ENCODE data around the gene PPP1R12B. TPM values are rescaled to one million over a fixed set of nuclear protein-coding genes. Genes with fewer than 3 reads are reported as not detected.
"Not testable (repeated sequence)": the region's sequence is repeated elsewhere in the genome, so short reads cannot be mapped to it uniquely, and the experiment has no call there.

PPP1R12B gene
- total RNA-seq, 1 experiment from 2014 or later = 23.0 TPM

GRCh38 chr1:202557662-202558061 lies 209.2 kb downstream of the PPP1R12B start:
- not testable (repeated sequence) for H3K4me3 ChIP-seq; H3K36me3 ChIP-seq; H3K27me3 ChIP-seq (replicated peaks); H3K9me3 ChIP-seq (replicated peaks); DNase-seq (ENCODE audit: low read depth in 1 of 2, low spot score in 2 of 2); H3K27ac ChIP-seq
- H3K4me1 ChIP-seq (replicated peaks) = peaks cover 15% of the 10 kb centered on the region

DNA sequence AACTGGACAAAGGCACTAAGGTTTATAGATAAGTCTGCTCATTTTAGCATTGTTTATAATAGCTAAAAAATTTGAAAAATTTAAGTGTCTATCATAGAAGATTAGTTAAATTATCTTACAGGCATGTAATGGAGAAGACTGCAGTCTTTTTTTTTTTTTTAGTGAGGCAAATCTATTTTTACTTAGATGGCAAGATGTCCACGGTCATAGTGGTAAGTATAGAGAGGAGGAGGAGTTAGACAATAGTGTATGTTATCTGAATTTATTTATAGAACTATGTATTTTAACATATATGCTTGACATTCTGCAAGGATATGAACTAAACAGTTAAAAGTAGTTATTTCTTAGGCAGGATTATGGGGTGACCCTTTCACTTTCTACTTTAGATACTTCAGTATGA lies 212.7 kb downstream of the PPP1R12B start:
- peaks cover 6% of the 10 kb centered on the region for H3K4me1 ChIP-seq (replicated peaks)
- H3K27ac ChIP-seq = no peak overlapping the region
- peaks cover 10% of the 10 kb centered on the region; the same call in 1 of the 2 replicates for H3K36me3 ChIP-seq
- H3K27me3 ChIP-seq (replicated peaks) = no peaks in the 10 kb centered on the region
- no peak overlapping the region for H3K4me3 ChIP-seq
- H3K9me3 ChIP-seq (replicated peaks) = no peaks in the 10 kb centered on the region
- DNase-seq (ENCODE audit: low read depth in 1 of 2, low spot score in 2 of 2) = no peak

DNA sequence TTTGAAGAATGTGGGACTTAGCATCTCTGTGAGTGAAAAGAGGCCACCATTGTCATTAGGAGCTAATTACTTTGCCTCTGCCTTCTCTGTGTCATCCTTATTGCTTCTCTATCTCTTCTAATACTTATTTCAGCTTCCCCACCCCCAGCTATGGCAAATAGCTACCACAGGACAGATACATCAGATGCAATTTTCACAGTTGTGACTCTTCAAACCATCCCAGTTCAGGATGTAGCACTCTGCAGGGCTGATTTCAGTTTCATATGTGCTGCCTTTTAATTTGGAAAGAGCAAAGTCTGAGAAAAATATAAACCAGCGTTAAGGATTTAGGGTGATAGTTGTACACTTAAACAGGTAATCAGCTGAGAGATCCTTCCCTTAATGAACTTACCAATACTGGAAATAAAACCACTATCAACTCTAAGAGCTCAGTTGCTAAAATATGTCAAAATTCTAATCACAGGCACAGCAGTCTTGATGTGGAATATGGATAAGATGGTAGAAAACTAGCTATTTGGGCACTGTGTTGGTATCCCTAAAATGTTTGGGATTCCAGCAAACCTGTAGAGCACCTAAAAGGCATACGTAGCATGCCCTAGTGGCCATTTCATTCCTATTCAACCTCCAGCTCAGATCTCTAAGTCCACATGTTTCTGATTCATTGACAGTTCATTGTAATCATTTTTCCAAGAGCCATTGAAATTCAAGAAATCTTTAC lies 213.4 kb downstream of the PPP1R12B start:
- Histone ChIP-seq H3K36me3 (peaks cover 10% of the 10 kb centered on the region; the same call in 1 of the 2 replicates), H3K27me3 (replicated peaks) (no peaks in the 10 kb centered on the region), H3K4me3 (no peak overlapping the region), H3K27ac (no peak overlapping the region), H3K9me3 (replicated peaks) (no peaks in the 10 kb centered on the region), H3K4me1 (replicated peaks) (peaks cover 12% of the 10 kb centered on the region)
- no peak for DNase-seq (ENCODE audit: low read depth in 1 of 2, low spot score in 2 of 2)

GRCh38 chr1:202562444-202563060 lies 214.1 kb downstream of the PPP1R12B start:
- no peak overlapping the region for H3K27ac ChIP-seq
- DNase-seq (ENCODE audit: low read depth in 1 of 2, low spot score in 2 of 2) = no peak
- no peaks in the 10 kb centered on the region for H3K9me3 ChIP-seq (replicated peaks)
- peaks cover 19% of the 10 kb centered on the region for H3K4me1 ChIP-seq (replicated peaks)
- H3K4me3 ChIP-seq = no peak overlapping the region
- peaks cover 10% of the 10 kb centered on the region; the same call in 1 of the 2 replicates for H3K36me3 ChIP-seq
- H3K27me3 ChIP-seq (replicated peaks) = no peaks in the 10 kb centered on the region

- H3K36me3 ChIP-seq = peaks cover 10% of the 10 kb centered on the region; the same call in 1 of the 2 replicates
- no peaks in the 10 kb centered on the region for H3K9me3 ChIP-seq (replicated peaks)
- no peak for DNase-seq (ENCODE audit: low read depth in 1 of 2, low spot score in 2 of 2)
- H3K27ac ChIP-seq = no peak overlapping the region
- H3K27me3 ChIP-seq (replicated peaks) = no peaks in the 10 kb centered on the region
- no peak overlapping the region for H3K4me3 ChIP-seq
- H3K4me1 ChIP-seq (replicated peaks) = peaks cover 32% of the 10 kb centered on the region
Observed at GRCh38 chr1:202563818-202564217, 215.3 kb downstream of the PPP1R12B start.

GRCh38 chr1:202564958-202565495 lies 216.5 kb downstream of the PPP1R12B start:
- H3K36me3 ChIP-seq = peaks cover 15% of the 10 kb centered on the region; the same call in 1 of the 2 replicates
- no peaks in the 10 kb centered on the region for H3K9me3 ChIP-seq (replicated peaks)
- H3K27me3 ChIP-seq (replicated peaks) = no peaks in the 10 kb centered on the region
- DNase-seq (ENCODE audit: low read depth in 1 of 2, low spot score in 2 of 2) = no peak
- H3K4me1 ChIP-seq (replicated peaks) = peaks cover 37% of the 10 kb centered on the region
- H3K27ac ChIP-seq = no peak overlapping the region
- no peak overlapping the region for H3K4me3 ChIP-seq

- DNase-seq (ENCODE audit: low read depth in 1 of 2, low spot score in 2 of 2) = no peak
- Histone ChIP-seq H3K9me3 (replicated peaks) (no peaks in the 10 kb centered on the region), H3K4me3 (no peak overlapping the region), H3K4me1 (replicated peaks) (peaks cover 37% of the 10 kb centered on the region), H3K27ac (peak overlapping the region; percentile 92), H3K36me3 (peaks cover 15% of the 10 kb centered on the region; the same call in 1 of the 2 replicates), H3K27me3 (replicated peaks) (no peaks in the 10 kb centered on the region)
Observed at GRCh38 chr1:202565890-202566602, 217.5 kb downstream of the PPP1R12B start.

- peaks cover 15% of the 10 kb centered on the region; the same call in 1 of the 2 replicates for H3K36me3 ChIP-seq
- H3K4me3 ChIP-seq = no peak overlapping the region
- H3K4me1 ChIP-seq (replicated peaks) = peaks cover 37% of the 10 kb centered on the region
- peak overlapping the region; percentile 92 for H3K27ac ChIP-seq
- H3K9me3 ChIP-seq (replicated peaks) = no peaks in the 10 kb centered on the region
- H3K27me3 ChIP-seq (replicated peaks) = no peaks in the 10 kb centered on the region
- peak; percentile 63 to 93 for DNase-seq (ENCODE audit: low read depth in 1 of 2, low spot score in 2 of 2)
Observed at GRCh38 chr1:202567738-202568137, 219.2 kb downstream of the PPP1R12B start.

- Histone ChIP-seq H3K27ac (peak overlapping the region; percentile 92), H3K27me3 (replicated peaks) (no peaks in the 10 kb centered on the region), H3K4me1 (replicated peaks) (peaks cover 37% of the 10 kb centered on the region), H3K4me3 (no peak overlapping the region), H3K9me3 (replicated peaks) (no peaks in the 10 kb centered on the region), H3K36me3 (peaks cover 15% of the 10 kb centered on the region; the same call in 1 of the 2 replicates)
- DNase-seq (ENCODE audit: low read depth in 1 of 2, low spot score in 2 of 2) = peak in 1 of 2 experiments; percentile 27
Observed at GRCh38 chr1:202568410-202568809, 219.9 kb downstream of the PPP1R12B start.

- Histone ChIP-seq H3K27me3 (replicated peaks) (no peaks in the 10 kb centered on the region), H3K36me3 (peaks cover 15% of the 10 kb centered on the region; the same call in 1 of the 2 replicates), H3K4me3 (no peak overlapping the region), H3K27ac (peak overlapping the region; percentile 92), H3K9me3 (replicated peaks) (no peaks in the 10 kb centered on the region), H3K4me1 (replicated peaks) (peaks cover 37% of the 10 kb centered on the region)
- DNase-seq (ENCODE audit: low read depth in 1 of 2, low spot score in 2 of 2) = no peak
Observed at GRCh38 chr1:202568826-202569225, 220.3 kb downstream of the PPP1R12B start.

DNA sequence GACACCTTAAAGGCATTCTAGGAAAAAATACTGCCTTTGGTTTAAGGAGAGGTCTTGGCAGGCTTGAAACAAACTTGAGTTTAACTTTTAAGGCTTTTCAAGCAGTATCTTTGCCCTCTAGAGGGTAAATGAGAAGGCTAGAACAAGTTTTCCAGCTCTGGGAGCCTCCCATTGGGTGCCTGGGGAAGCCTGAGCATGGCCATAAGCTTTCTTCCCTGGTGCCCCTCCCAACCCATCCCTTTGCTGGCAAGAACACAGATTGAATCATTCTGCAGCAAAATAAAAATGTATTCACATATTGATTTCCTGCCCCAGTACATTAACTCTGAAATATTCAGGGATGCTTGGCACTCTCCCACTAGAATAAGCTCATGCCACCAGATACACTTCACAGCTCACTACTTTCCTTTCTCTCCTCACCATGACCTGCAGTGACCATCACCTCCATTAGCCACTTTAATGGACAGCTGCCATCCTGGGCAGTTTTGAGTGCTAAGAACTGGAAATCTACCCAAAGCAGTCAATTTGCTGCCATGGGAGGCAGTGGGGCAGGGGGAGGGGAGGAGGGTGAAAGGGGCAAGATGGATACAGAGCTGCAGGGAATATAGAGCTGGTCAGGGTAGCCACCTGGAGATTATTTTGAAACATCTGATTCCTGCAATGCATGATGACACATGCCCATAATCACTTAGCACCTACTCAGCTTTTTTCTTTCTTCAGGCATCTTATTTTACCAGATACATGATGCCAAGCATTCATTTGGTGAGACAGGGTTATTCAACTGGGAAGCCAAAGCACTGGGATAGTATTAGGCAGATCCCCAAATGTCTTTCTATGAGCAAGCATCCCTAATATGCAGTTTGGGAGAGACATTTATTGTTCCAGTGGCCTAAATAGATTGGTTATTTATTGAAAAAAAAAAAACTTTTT lies 221.2 kb downstream of the PPP1R12B start:
- no peak overlapping the region for H3K4me3 ChIP-seq
- no peaks in the 10 kb centered on the region for H3K9me3 ChIP-seq (replicated peaks)
- H3K27ac ChIP-seq = 0 out of 2 replicates have a peak overlapping the region, but pooled peaks have one; percentile 92
- H3K27me3 ChIP-seq (replicated peaks) = no peaks in the 10 kb centered on the region
- no peak for DNase-seq (ENCODE audit: low read depth in 1 of 2, low spot score in 2 of 2)
- H3K36me3 ChIP-seq = peaks cover 9% of the 10 kb centered on the region; the same call in 1 of the 2 replicates
- peaks cover 41% of the 10 kb centered on the region for H3K4me1 ChIP-seq (replicated peaks)

- no peak overlapping the region for H3K27ac ChIP-seq
- peaks cover 46% of the 10 kb centered on the region for H3K4me1 ChIP-seq (replicated peaks)
Observed at GRCh38 chr1:202571719-202572339, 223.3 kb downstream of the PPP1R12B start.

More at GRCh38 chr1:202571719-202572339, 223.3 kb downstream of the PPP1R12B start:
- peak in 1 of 2 experiments; percentile 24 for DNase-seq (ENCODE audit: low read depth in 1 of 2, low spot score in 2 of 2)
- H3K36me3 ChIP-seq = 0 out of 2 replicates have a peak, but pooled peaks cover 4% of the 10 kb centered on the region
- no peak overlapping the region for H3K4me3 ChIP-seq
- H3K27me3 ChIP-seq (replicated peaks) = no peaks in the 10 kb centered on the region
- H3K9me3 ChIP-seq (replicated peaks) = no peaks in the 10 kb centered on the region
